ENCODE measurements around the gene GABARAPL1.
A peak's percentile ranks its signal among the peaks of the same experiment; 100 is the strongest.

GABARAPL1 gene
- 10.5 to 90.7 (median 56.0) reads per million in 17 experiments for total RNA-seq

GRCh38 chr12:10212739-10213131 lies at the start of gene GABARAPL1:
Gene GABARAPL1, plus strand, starts transcription at chr12:10212877. Its CDS starts 253 bp downstream, at chr12:10213130.
- DNase-seq: peak; percentile 88 to 93 (median 91)

DNA sequence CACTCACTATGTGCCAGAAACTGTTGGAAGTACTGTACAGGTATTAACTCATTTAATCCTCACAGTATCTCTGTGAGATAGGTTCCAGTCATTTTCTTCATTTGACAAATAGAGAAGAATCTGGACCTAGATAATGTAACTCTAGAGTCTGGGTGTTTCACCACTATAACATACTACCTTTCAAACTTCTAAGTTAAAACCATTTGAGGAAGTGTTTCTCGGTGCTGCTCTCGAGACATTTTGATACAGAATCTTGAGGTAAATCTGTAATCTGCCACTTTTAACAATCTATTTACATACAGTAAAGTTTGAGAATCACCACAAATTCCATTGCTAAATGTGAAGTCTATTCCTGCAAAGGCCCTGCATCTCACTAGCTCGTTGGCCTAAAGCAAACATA lies 49.6 kb upstream of the GABARAPL1 start:
- DNase-seq: peak in 1 of 4 experiments; percentile 21

- no peak for DNase-seq
Observed at GRCh38 chr12:10165421-10165820, 47.3 kb upstream of the GABARAPL1 start.

GRCh38 chr12:10167599-10167998 lies 45.1 kb upstream of the GABARAPL1 start:
- DNase-seq: peak; percentile 78 to 96 (median 87)

DNA sequence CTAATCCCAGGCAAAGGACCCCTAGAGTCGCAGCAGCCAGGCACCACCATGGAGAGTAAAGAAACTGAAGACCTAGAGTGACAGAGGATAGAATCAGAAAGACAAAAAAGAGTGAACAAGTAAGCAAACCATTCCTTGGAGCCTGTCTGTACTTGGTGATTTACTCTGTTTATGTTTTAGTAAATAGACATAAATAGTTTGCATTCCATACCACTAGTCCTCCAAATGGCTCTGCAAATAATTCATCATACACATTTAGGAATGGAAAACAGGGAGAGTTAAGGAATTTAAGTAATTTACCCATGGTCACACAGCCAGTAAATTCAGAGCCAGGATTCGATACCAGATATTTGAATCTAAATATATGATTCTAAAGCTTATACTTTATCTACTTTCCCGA lies 43.6 kb upstream of the GABARAPL1 start:
- no peak for DNase-seq

GRCh38 chr12:10170216-10170615 lies 42.5 kb upstream of the GABARAPL1 start:
- no peak for DNase-seq

DNA sequence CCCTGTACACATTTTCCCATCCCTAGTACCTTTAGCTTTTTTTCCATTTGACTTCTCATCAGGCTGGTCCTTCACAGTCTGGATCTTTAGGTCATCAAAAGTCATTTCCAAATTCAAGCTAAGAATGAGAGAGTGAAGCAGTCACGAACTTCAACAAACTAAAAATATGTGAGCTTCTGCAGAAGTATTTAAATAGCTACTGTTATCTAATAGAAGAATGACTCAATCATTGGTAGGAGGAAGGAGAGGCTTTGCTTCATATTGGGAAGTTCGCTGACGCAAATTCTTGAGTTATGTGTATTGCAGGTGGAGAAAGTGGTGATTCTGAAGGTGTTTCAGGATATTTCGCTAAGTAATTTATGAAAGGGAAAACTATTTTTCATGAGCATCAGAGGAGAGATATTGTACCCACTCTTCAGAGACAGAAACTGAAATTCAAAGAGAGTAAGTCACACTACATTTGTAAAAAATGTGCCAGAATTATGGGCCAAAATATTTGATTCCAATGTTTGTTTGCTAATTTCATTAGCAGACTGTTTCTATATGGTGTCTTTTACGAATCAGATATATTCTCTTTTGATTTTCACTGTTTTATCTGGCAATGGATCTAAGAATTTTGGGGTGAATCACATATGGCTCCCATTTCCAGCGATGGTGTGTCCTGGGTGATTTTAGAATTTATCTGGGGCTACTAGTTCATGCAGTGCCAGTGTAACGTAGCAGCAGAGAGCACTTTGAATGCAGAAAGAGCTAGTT lies 40.5 kb upstream of the GABARAPL1 start, which contains the start of gene OLR1:
OLR1 (minus strand) TSS at position 160 of the 756 bp plus-strand sequence; CDS start at position 105, 55 bp downstream.
- DNase-seq: peak; percentile 38 to 79 (median 62)

GRCh38 chr12:10174986-10175614 lies 37.6 kb upstream of the GABARAPL1 start:
- DNase-seq: no peak

- no peak for DNase-seq
Observed at GRCh38 chr12:10175846-10176636, 36.6 kb upstream of the GABARAPL1 start.

DNA sequence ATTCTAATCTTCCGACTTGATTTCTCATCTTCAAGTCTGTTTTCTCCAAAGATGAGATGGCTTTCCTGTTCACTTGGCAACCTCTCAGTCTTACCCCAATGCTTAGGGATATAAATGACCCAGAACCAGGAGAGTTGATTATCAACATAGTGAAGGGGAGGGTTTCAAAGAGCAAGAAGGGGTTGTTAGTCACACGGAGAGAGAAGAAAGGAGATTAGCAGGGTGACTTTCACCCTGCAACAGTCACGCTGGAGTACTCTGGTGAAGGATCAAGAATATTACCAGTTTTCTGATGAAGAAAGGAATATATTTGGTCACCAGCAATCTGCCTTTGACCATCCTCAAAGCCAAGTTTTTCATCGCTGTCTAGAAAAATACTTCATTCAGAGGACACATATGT lies 33.9 kb upstream of the GABARAPL1 start, which contains the start of gene TMEM52B:
TMEM52B (plus strand) TSS at position 212 of the 400 bp plus-strand sequence. CDS start 543 bp downstream, outside the sequence.
- DNase-seq: no peak

DNA sequence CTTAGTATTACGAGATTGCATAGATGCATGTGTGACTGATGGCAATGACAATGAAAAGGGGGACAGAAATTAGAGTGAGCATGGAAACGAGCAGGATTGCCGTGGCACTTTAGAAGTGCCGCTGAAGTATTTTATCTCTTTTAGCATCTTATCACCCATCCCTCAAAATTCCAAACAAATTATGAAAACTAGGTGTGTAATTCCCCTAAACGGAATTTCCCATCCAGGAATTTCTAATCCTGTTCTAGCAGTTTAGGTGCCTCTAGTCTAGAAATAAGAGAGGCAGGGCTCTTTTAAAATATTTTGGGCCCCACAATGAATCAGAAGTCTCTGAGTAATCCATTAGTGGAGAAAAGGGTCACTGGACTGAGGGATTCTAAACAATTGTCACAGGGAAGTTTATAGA lies 32.9 kb upstream of the GABARAPL1 start:
- DNase-seq: no peak

GRCh38 chr12:10182354-10183049 lies 30.2 kb upstream of the GABARAPL1 start:
- DNase-seq: peak; percentile 75 to 97 (median 84)

- peak; percentile 72 to 92 (median 86) for DNase-seq
Observed at GRCh38 chr12:10184261-10184843, 28.3 kb upstream of the GABARAPL1 start.

DNA sequence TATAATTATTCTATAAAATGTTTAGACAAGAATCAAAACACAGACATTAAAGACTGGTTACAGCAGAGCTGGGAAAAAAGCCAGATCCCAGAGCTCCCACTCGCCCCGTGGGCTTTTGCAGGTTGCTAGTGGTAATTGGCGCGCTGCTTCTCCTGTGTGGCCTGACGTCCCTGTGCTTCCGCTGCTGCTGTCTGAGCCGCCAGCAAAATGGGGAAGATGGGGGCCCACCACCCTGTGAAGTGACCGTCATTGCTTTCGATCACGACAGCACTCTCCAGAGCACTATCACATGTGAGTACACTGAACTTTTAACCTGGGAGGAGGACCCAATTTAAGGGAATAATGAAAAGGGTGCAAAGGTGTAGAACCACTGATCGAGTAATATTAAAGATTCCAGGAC lies 26.4 kb upstream of the GABARAPL1 start:
- peak; percentile 91 to 95 (median 94) for DNase-seq

DNA sequence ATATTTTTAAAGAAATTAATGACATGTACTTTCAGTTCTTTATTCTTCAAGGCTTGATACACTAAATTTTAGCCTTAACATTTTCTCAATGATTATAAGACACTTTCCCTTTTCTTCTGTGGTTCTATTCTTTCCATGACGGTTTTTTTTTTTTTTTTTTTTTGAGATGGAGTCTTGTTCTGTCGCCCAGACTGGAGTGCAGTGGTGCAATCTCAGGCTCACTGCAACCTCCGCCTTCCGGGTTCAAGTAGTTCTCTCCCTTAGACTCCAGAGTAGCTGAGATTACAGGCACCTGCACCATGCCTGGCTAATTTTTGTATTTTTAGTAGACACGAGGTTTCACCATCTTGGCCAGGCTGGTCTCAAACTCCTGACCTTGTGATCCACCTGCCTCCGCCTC lies 25.7 kb upstream of the GABARAPL1 start:
- peak in 3 of 4 experiments; percentile 55 to 72 (median 68) for DNase-seq

DNA sequence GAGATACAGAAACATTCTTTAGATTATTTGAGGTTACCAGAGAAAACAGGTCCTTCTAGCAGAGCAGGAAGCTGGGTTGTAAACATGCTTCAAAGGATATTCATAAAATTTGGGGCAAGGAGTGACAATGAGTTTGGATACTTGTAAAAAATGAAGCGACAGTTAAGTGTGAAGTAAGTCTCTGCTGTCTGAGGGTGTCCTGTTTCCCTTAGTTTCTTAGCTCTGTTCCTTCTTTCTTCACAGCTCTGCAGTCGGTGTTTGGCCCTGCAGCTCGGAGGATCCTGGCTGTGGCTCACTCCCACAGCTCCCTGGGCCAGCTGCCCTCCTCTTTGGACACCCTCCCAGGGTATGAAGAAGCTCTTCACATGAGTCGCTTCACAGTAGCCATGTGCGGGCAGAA lies 23.0 kb upstream of the GABARAPL1 start:
- peak in 3 of 4 experiments; percentile 51 to 60 (median 52) for DNase-seq

DNA sequence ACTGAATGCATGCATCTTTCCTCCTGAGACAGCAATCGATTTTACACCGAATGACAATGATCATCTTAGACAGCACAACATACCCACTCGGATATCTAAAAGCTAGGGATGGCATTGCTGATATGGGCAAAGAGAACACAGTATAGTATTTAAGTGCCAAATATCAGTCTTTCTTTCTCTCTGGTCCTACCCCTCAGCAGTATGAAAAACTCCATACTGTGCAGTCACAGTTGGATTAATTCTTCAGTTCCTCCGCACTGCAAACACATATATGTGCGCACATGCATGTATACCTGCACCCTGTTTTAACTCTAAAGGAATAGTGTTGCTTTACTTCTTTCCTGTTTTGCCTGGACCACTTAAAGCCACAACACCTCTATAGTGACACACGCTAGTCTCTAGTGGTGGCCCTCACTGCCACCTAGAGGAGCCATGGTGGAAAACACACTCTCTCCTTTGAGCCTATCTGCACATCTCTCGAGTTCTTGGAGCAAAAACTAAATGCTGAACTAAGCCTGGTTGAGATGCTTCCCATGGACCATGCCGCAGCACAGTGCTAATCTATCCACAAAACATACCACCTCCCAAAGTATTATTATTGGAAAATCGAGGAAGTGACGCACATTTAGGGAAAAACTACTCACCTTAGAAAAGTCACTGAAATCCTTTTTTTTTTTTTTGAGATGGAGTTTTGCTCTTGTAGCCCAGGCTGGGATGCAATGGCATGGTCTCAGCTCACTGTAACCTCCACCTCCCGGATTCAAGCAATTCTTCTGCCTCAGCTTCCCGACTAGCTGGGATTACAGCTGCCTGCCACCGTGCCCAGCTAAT lies 21.9 kb upstream of the GABARAPL1 start:
- DNase-seq: peak; percentile 82 to 87 (median 83)

GRCh38 chr12:10191865-10192264 lies 20.8 kb upstream of the GABARAPL1 start:
- no peak for DNase-seq

DNA sequence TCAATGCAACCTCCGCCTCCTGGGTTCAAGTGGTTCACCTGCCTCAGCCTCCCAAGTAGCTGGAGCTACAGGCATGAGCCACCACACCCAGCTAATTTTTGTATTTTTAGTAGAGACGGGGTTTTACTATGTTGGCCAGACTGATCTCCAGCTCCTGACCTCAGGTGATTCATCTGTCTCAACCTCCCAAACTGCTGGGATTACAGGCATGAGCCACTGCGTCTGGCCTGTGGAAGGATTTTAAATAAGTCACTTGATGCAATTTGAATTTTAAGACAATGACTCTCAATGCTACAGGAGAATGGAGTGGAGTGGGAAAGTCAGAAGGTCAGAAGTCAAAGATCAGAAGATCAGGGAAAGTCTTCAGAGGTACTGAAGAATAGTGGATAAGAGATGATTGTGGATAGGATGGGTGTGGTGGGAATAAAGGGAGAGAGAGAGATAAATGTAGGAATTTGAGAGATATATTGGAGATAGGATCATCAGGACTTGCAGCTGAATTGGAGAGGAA lies 18.5 kb upstream of the GABARAPL1 start:
- no peak for DNase-seq

DNA sequence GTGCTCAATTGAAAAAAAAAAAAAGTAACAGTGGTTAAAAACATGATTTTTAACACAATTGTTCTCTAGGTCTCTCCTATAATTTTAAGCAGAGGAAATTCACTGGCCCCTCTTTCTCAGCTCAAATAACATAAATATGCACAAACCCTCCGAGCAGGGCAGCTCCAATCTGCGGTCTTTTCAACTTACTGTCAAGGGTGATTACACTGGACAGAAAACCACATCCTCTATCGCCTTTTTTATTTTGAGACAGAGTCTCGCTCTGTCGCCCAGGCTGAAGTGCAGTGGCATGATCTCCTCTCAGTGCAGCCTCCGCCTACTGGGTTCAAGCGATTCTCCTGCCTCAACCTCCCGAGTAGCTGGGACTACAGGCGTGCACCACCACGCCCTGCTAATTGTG lies 16.5 kb upstream of the GABARAPL1 start:
- DNase-seq: peak in 2 of 4 experiments; percentile 30 to 41

- no peak for DNase-seq
Observed at GRCh38 chr12:10197879-10198278, 14.8 kb upstream of the GABARAPL1 start.
